Activated CD4-positive, alpha-beta T cell treated with anti-CD3 and anti-CD28 coated beads, Interleukin-2, Interleukin-6, amounts not matched to agents 100 ng/mL and 50 ng/mL, durations not matched to agents 16 hours and 8 hours (primary cell): ENCODE data around the gene PLEKHH1.

Source experiments
- DNase-seq: peaks from one replicate; pipeline ENCODE4 v3.0.0-alpha.2; 2020

Gene PLEKHH1

GRCh38 chr14:67569651-67570290 is 36.7 kb downstream of the PLEKHH1 start:
- no peak for DNase-seq

GRCh38 chr14:67570453-67570852 is 37.4 kb downstream of the PLEKHH1 start:
- DNase-seq = no peak

GRCh38 chr14:67571275-67571990 is 38.3 kb downstream of the PLEKHH1 start:
- DNase-seq = peak; percentile 78

- DNase-seq = no peak
Observed at GRCh38 chr14:67571991-67572323, 38.9 kb downstream of the PLEKHH1 start.

- DNase-seq = no peak
Observed at GRCh38 chr14:67572608-67573007, 39.5 kb downstream of the PLEKHH1 start.

- DNase-seq = no peak
Observed at GRCh38 chr14:67573228-67574010, 40.3 kb downstream of the PLEKHH1 start.

- DNase-seq = no peak
Observed at GRCh38 chr14:67574156-67574555, 41.1 kb downstream of the PLEKHH1 start.

GRCh38 chr14:67574806-67575205 is 41.7 kb downstream of the PLEKHH1 start:
- DNase-seq = no peak

GRCh38 chr14:67575684-67576083 is 42.6 kb downstream of the PLEKHH1 start:
- no peak for DNase-seq

- no peak for DNase-seq
Observed at GRCh38 chr14:67576216-67576955, 43.3 kb downstream of the PLEKHH1 start.

GRCh38 chr14:67577181-67577808 is 44.2 kb downstream of the PLEKHH1 start:
- no peak for DNase-seq

GRCh38 chr14:67577909-67578749 is 45.0 kb downstream of the PLEKHH1 start:
- DNase-seq = no peak

GRCh38 chr14:67579040-67579439 is 46.0 kb downstream of the PLEKHH1 start:
- no peak for DNase-seq

- DNase-seq = no peak
Observed at GRCh38 chr14:67579636-67580035, 46.5 kb downstream of the PLEKHH1 start.

GRCh38 chr14:67580336-67581171 is 47.5 kb downstream of the PLEKHH1 start:
- DNase-seq = no peak

GRCh38 chr14:67581643-67582042 is 48.6 kb downstream of the PLEKHH1 start:
- DNase-seq = no peak

GRCh38 chr14:67582061-67582460 is 49.0 kb downstream of the PLEKHH1 start:
- DNase-seq = no peak

GRCh38 chr14:67583711-67584644 is 50.9 kb downstream of the PLEKHH1 start:
- peak; percentile 35 for DNase-seq

GRCh38 chr14:67584978-67585377 is 51.9 kb downstream of the PLEKHH1 start:
- DNase-seq = no peak

GRCh38 chr14:67586369-67586768 is 53.3 kb downstream of the PLEKHH1 start:
- DNase-seq = no peak
